ENCODE measurements around the gene KDM8.

The KDM8 gene

DNA sequence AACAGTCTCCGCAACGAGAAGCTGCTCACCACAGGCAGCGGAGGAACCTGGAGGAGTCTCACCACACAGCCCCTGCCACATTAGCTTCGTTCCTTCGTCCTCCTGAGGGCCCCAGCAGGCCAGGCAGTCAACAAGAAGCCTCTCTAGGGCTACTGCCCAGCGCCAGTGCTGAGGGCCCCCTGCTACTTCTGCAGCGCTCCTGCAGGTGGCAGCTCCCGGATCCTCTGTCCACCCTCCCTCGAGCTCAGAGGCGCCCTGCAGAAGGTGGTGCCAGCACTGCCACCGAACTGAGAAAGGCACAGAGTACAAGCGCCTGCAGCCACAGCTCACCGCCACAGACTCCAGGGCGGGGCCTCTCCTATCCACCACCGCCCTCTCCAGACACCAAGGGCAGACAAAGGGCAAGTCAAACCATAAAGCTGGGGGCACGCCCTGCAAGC lies 27.3 kb downstream of the KDM8 start:
- DNase-seq (ENCODE audit: low read depth in 2 of 2), result peak; percentile 58 to 59

DNA sequence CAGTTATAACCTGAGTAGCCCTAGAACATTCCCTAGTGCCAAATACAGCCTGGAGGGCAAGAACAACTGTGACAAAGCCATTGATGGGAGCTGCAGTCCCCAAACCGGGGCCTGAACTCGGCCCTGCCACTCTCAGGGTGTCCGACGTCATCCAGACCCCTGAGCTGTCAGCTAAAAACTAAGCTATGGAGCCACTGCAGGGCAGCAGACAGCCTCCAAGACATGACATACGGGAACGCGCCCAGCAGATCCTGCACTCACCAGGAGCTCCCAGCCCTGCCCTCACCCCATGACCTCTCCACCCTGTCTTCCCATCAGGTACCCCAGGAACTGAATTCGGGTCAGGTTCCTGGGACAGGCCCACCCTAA lies 28.4 kb downstream of the KDM8 start:
- DNase-seq (ENCODE audit: low read depth in 2 of 2), result no peak

DNA sequence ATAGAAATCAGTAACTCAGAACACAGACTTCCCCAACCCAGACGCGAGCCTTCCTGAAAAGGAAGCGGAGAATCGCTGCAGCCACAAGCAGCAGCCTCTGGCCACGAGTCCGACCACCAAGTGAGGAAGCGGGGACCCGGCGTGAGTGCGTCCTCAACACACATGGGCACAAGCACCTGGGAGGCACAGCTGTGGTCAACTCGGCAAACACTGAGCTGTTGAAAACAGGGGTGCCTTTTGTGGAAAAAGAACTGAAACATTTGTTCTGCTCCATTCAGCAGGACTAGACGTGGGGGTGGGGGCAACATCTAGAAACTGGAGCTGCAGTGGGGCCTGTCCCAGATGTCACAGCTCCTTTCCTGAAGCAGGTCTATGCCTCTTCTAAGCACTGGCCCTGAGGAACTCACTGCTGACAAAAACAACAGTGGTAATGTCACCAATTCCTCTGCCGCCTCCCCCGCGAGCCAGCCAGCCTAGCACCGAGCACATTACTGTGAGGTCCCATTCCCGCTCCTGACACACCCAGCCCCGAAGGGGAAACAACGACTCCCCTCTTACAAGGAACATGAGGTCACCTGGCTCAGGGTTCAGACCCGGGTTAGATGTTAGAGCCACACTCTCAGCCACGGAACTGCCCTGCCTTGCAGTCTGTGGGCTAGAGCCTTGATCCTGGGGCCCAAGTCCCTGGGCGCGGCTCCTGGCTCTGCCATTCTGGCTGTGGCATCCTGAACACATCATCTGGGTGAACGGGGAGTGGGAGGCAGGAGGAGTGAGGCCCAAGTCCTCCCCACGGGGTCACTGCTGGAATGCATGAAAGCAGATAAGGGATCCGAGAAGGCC lies 29.0 kb downstream of the KDM8 start:
- DNase-seq (ENCODE audit: low read depth in 2 of 2), result peak; percentile 47 to 65

DNA sequence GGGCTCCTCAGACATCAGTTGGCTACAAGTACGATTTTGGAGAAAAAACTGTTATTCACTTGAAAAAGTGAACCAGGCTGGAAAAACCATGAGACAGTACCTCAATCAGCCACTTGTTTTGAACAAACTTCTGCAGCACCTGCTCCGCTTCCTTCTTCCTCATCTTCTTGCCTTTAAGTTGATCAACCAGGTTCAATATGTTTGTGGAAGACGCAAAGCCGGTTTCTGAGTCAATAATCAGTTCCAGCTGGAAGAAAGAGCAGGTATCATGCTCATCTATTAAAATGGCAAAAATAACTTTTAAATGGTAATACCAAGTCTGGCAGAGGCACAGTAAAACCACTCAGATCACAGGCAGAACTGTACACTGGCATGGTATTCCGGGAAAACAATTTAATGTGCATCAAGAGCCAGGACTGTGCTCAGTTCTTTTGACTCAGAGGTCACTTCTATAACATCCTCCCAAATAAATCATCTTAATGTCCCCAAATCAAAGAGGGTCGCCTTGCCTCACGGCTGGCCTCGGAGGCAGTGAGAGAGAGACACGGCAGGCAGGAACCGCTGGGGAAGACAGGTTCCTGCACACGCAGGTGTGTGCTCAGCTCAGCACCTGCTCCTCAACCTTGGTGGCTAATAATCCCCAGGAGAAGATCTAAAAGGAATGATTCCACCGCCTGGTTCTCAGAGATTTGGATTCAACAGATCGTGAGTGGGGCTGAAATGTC lies 29.7 kb downstream of the KDM8 start:
- DNase-seq (ENCODE audit: low read depth in 2 of 2), result no peak

DNA sequence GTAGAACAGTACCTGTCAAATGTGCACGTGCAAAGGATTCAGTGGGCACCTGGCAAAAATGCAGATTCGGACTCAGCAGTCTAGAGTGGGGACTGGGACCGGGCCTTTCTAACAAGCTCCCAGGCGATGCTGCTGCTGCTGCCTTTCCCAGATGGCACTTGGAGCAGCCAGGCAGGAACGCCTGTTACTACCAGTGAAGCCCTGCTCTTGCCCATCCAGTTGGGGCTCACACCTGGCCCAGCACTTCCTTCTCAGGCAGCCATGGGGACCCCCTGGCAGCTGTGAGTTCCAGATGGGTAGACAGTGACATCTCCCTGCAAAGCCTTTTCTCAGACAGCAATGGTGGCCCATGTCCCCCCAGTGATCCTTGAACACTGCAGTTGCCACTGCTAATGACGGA lies 30.4 kb downstream of the KDM8 start:
- no peak for DNase-seq (ENCODE audit: low read depth in 2 of 2)

DNA sequence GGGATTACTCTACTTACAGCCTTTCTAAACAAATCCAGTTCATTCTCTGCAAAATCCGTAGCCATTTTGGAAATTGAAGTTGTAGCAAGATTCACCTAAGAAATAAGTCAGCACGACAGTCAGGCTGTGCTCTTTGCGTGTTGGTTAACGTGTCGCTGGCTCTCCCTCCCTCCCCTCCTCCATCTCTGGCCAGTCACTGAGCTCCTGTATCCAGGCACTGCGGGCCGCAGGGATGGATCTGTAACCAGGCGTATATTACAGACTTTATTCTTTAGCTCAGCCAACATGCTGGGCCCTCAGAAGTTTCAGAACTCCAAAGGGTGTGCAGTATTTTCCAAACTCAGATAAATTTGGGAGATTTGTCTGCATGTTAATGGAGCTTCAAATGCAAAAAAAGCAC lies 30.8 kb downstream of the KDM8 start:
- no peak for DNase-seq (ENCODE audit: low read depth in 2 of 2)

DNA sequence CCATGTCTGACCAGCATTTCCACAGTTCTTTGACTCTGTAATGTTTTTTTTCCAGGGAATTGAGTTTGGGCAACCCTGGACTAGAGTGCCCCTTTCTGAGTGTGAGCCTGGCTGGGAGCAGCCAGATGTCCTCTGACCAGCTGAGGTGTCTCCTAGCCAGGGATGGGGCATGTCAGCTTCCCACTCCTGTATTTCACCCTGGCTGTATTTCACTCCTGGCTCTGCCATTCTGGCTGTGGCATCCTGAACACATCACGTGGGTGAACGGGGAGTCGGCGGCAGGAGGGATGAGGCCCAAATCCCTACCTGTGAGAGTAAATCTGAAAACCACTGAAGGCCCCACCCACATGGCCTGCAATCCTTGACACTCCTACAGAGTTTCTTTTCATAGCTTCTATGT lies 31.3 kb downstream of the KDM8 start:
- no peak for DNase-seq (ENCODE audit: low read depth in 2 of 2)

DNA sequence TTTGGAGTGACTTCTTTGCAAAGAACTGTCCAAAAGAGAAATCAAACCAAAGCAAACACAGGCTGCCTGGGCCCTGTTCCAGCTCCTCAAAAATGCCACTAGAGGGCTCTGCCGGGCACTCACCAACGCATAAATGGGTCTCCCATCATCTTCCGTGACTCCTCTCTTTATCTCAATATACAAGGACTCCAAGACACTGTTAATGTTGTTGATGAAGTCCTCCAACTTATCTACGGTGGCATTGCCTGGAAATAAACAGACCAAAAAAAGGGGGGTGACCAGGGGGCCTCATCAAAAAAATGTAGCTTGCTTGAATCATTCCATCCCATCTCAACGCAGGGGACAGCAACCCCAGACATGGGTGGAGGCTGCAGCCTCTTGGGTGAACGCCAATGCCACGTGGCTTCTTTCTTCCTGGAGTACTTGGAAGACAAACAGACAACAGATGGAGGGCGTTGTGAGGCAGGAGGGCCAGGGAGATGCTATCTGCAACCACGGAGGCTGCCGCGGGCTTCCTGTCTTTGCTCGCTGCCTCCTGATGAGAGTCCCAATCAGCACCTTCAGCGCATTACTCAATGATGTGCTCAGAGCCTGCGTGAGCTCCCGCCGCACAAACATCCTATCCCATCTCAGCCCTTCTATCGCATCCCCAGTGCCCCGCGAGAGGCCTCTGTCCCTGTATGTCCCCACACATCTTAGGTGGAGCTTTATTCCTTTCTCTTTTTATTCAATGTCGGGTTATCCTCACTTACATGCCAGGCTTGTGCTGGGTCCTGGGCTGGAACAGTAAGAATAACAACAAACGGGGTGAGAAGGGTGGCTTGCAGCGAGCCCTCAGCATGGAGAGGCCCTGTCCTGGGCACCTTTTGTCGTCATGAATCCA lies 32.0 kb downstream of the KDM8 start:
- peak; percentile 68 to 84 for DNase-seq (ENCODE audit: low read depth in 2 of 2)

DNA sequence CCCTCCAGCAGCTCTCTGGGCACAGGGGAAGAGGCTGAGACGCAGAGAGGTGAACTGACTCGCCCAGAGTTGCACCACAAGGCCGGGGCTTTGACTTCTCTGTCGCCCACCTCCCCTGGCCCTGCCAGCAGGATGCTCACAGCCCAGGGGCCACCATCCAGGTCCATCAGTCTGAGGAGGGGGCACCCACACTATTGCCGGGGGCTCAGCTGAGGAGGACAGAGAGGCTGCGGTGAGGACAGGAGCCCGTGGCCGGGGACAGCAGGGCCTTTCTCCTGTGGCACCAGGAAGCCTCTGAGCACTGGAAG lies 32.6 kb downstream of the KDM8 start:
- no peak for DNase-seq (ENCODE audit: low read depth in 2 of 2)

DNA sequence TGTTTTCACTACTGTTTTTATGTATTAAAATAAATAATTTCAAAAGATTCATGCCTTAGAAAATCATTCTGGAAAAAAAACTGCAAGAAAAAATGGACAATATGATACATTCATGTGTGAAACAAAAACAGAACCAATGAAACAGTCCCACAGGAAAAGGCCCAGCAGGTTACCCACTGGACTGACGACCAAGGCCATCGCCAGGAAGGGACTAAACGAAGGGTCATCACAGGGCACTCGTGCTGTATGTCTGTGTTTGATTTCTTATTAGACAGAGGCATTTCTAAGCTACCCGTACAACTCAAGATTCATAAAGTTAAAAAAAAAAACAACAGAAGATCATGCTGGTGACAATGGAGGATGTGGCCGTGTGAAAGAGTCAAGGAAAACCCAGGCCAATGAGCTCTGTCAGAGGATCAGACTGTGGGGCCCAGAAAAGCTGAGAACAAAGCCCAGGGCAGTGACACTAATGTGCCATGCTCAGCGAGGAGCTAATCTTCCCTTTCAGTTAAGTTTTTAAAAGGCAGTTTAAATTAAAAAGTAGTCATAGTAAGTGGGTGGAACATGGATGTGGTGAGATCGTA lies 33.4 kb downstream of the KDM8 start:
- DNase-seq (ENCODE audit: low read depth in 2 of 2), result no peak

DNA sequence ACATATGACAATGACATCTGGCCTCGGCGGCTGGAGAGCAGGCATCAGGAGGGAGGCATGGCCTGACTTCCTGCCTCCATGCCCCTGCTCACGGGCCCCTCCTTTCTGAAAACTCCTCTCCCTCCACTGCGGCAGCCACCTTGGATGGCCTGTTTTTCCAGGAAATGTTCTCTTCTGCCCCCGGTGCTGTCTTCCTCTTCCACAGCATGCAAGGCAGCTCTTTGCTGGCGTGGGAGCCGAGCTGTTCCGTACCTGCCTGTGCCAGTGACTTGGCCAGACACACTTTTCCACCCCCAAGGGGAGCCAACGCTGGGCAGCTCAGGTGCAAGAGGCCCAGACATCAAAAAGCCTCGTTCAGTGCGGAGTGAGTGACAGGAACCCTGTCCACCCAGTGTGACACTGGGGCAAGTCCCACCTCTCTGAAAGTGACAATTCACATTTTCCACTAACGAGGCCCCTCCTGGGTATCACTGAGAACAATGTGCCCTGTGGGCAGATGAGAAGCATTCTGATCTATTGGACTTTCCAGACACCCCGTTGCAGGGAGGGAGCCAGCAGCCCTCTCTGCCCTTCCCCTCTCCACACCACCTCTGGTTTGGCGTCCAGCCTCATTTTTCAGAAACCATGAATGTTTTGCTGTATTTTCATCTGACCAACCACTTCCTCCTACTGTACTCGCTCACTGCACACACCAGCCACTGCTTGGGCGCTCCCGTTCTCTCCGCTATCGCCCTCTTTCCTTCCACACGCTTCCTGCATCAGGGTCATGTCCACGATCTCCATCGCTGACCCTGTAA lies 34.1 kb downstream of the KDM8 start:
- peak; percentile 75 to 86 for DNase-seq (ENCODE audit: low read depth in 2 of 2)

DNA sequence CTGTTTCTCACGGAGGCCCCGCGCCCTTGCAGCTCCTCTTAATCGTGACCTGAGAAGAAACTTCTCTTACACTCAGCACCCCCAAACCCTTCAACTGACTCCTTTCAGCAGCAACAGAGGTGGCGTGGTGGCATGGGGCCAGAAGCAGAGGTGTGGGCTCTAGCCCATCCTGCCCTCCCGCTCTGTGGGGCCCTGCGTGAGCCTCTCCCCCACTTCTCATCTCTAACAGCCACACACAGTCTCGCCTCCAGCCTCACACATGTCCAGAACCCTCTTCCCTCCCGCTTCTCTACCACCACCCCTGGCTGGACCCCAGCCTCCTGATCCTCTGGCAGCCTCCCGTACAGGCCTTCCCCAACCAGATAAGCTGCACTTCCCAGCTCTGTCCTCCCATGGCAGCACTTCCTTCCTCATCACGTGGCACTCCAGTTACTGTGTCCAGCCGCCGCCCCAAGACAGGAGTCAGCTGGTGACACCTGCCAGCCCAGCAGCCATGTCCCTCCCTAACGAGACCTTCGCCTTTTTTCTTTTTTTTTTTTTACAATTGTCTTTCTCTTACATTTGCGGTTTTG lies 34.8 kb downstream of the KDM8 start:
- DNase-seq (ENCODE audit: low read depth in 2 of 2), result no peak

DNA sequence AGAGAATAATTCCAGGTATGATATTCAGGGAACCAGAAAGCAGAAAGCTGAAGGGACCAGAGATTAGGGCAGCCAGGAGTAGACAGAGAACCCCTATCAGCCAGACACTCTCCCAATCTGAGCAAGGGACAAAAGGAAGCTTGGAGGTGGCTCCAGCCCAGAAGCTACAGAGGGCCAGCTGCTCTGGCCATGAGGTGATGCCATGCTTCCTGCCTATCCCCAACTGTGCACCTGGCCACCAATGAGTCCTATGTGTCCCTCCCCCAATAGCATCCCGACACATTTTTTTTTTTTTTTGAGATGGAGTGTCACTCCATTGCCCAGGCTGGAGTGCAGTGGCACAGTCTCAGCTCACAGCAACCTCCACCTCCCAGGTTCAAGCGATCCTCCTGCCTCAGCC lies 35.3 kb downstream of the KDM8 start:
- no peak for DNase-seq (ENCODE audit: low read depth in 2 of 2)

DNA sequence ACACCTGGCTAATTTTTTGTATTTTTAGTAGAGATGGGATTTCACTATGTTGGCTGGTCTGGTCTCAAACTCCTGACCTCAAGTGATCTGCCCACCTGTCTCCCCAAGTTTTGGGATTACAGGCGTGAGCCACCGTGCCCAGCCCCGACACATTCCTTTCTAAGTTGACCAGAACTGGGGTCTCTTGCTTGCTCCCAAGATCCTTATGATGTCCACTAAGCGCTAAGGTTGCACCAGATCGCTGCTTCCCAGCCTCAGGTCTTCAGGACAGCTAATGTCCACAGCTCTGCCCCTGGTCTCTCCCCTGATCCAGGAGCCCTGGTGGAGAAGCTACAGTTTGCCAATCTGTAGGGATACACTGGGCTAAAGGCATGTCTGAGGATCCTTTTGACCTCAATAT lies 35.7 kb downstream of the KDM8 start:
- DNase-seq (ENCODE audit: low read depth in 2 of 2), result no peak

DNA sequence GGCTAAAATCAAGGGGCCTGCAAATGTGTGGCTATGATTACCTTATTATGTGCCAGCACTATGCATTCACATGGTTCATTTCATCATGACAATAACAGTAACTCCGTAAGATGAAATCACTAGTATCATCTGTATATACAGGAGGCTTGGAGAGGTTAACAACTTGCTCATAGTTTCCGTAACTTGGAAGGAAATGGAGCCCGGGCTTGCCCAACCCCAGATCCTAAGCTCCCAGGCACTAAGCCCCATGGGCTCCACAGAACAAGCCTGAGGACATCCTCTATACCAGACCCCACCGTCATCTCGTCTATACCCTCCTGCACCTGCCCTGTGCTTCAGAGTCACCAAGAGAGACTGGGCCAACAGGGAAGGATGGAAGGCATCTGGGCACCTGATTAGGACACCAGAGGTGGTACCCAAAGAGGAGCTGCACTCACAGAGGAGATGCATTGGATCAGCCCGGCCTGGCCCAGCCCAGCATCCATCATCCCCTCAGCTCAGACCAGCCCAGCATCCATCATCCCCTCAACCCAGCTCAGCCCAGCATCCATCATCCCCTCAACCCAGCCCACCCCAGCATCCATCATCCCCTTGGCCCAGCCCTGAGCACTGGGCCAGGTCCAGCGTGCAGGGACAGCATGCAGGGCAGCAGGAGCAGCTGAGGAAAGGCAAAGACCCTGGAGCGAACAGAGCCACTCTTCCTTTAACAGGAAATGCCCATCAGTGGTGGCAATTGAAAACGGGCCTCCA lies 36.8 kb downstream of the KDM8 start:
- no peak for DNase-seq (ENCODE audit: low read depth in 2 of 2)

DNA sequence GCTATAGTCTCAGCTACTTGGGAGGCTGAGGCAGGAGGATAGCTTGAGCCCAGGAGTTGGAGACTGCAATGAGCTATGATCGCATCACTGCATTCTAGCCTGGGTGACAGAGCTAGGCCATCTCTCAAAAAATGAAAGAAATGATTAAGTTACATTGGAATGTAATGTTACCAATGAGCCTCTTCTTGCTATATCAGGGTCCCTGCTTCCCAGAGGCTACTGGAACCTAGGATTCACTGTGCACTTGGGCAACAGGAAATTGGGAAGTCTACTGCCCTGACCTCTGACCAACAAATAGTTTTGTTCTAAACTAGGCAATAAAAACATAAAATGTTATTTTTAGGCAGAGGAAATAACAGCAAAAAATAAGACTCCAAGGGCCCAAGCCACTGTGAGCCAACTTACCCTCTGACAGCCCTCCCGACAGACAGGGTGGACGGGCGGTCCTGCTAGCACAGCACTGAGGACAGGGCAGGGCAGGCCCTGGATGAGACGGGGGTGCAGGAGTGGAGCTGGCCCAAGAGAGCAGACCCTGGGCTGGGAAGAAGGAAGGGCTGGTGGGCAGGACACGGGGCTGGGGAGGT lies 37.7 kb downstream of the KDM8 start:
- no peak for DNase-seq (ENCODE audit: low read depth in 2 of 2)

DNA sequence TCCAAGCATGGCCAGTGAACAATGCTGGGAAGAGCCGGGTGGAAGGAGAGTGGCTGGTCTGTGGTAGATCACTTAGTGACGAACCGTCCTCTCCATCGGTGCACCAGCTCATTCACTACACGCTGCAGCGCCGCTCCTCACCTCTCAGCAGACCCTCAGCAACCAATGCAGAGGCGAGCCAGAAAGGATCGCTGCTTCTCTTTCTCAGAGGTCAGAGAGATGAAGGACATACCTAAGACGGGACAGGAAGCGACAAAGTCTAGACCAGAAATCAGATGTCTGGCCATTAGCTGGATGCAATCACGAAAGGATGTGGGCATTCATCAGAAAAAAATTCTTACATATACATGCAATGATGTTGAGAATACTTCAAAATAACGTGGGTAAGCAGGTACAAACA lies 38.3 kb downstream of the KDM8 start:
- DNase-seq (ENCODE audit: low read depth in 2 of 2), result no peak

DNA sequence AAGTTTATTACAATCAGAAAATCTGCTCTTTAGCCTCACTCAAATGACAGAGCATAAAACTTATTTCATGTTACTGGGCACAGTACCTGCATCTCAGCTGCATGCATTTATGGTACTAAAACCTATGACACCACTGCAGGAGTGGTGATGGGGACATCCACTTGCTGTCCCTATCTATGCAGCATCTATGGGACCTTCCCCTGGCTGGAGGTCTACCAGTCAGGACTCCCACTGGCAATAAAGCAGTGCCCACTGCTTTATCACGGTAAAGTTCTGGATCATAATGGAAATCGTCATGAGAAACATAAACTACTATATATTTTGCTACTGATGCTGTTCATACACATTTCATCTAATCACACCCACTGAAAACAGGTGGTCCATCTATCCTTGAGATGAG lies 39.1 kb downstream of the KDM8 start:
- no peak for DNase-seq (ENCODE audit: low read depth in 2 of 2)

DNA sequence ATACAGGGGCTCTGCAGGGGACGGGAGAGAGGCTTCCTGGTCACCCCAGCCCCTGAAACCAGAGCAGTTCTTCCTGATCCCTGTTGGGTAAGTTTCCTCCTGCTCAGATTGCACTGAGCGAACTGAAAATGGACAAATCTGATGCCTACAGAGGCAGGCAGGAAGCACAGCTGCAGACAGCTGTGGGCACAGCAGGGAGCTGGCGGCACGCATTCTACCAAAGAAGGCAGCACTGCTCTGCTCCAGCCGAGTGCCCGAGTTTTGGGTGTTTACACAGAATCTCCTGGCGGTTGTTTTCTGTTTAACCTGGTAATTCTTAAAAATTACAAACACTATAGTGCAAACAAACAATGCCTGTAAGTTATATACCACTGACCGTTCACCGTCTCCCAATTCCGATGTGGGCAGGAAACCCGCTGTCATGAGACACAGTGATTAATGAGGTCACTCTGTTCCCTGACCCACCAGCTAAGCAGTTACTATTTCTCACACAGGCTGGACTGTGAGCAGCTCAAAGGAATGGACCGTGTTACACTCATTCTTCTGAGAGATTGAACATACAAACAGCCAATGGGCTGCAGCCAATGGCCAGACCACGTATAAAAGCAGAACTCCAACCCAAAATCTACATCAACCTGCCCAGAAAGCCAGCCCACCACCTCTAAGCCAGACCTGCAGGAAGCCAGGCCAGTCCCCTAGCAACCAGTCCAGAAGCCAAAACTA lies 39.7 kb downstream of the KDM8 start:
- no peak for DNase-seq (ENCODE audit: low read depth in 2 of 2)

Data from stimulated activated CD4-positive, alpha-beta T cell treated with anti-CD3 and anti-CD28 coated beads, Interleukin-15, amount 100 ng/mL, for 48 hours (primary cell).